ENCODE measurements around the gene ADGRG6. TPM values are rescaled to one million over a fixed set of nuclear protein-coding genes. Genes with fewer than 3 reads are reported as not detected.
"Not testable (repeated sequence)": the region's sequence is repeated elsewhere in the genome, so short reads cannot be mapped to it uniquely, and the experiment has no call there.

Gene ADGRG6
- total and polyA plus RNA-seq, 10 donors = 0.24 to 29.0 (median 15.4) TPM

GRCh38 chr6:142452993-142453392, 151.2 kb downstream of the ADGRG6 start:
- Histone ChIP-seq H3K9me3 (peaks cover 0 to 4% (median 0%) of the 10 kb centered on the region in 8 donors), H3K36me3 (no peaks in the 10 kb centered on the region), H3K4me1 (no peaks in the 10 kb centered on the region), H3K27ac (no peak overlapping the region), H3K27me3 (replicated peaks in 1 of 7) (no peaks in the 10 kb centered on the region), H3K4me3 (no peak overlapping the region)
- WGBS, 5 donors = 71 to 87% (median 76%) methylated on average over 2 of the region's 2 CpGs
- intact Hi-C loops (cut with DNase I; ENCODE audit: low total_unique reads) = no loop called here
- TF ChIP-seq POLR2AphosphoS5 (IDR thresholded peaks at IDR 0.05) (no peak), POLR2A (IDR thresholded peaks at IDR 0.05) (no peak), CTCF (IDR thresholded peaks at IDR 0.05 in 8 of 11, conservative IDR thresholded peaks at IDR 0.05 in 3 of 11) (no peak)
- no peak for DNase-seq

- H3K27me3 ChIP-seq (replicated peaks in 1 of 7); intact Hi-C loops (cut with DNase I; ENCODE audit: low total_unique reads); H3K9me3 ChIP-seq; DNase-seq; H3K27ac ChIP-seq; H3K4me1 ChIP-seq; H3K4me3 ChIP-seq; H3K36me3 ChIP-seq: not testable (repeated sequence)
- WGBS, 5 donors = 58 to 88% (median 76%) methylated on average over 1 of the region's 1 CpG
Measured at GRCh38 chr6:142454196-142454595, 152.4 kb downstream of the ADGRG6 start.

GRCh38 chr6:142454848-142455247, 153.0 kb downstream of the ADGRG6 start:
- 65 to 80% (median 69%) methylated on average over 2 of the region's 2 CpGs for WGBS, 5 donors
- intact Hi-C loops (cut with DNase I; ENCODE audit: low total_unique reads); H3K9me3 ChIP-seq; H3K36me3 ChIP-seq; H3K27ac ChIP-seq; DNase-seq; H3K4me3 ChIP-seq; H3K27me3 ChIP-seq (replicated peaks in 1 of 7); H3K4me1 ChIP-seq: not testable (repeated sequence)

GRCh38 chr6:142455957-142456589, 154.3 kb downstream of the ADGRG6 start:
- H3K27ac ChIP-seq = no peak overlapping the region
- H3K36me3 ChIP-seq = no peaks in the 10 kb centered on the region
- H3K4me1 ChIP-seq = no peaks in the 10 kb centered on the region
- H3K9me3 ChIP-seq = peaks cover 0 to under 1% (median 0%) of the 10 kb centered on the region in 8 donors
- DNase-seq = no peak
- 78 to 89% (median 83%) methylated on average over 8 of the region's 8 CpGs for WGBS, 5 donors
- intact Hi-C loops (cut with DNase I; ENCODE audit: low total_unique reads) = no loop called here
- no peaks in the 10 kb centered on the region for H3K27me3 ChIP-seq (replicated peaks in 1 of 7)
- H3K4me3 ChIP-seq = no peak overlapping the region
- TF ChIP-seq POLR2A (IDR thresholded peaks at IDR 0.05) (no peak), CTCF (IDR thresholded peaks at IDR 0.05 in 8 of 11, conservative IDR thresholded peaks at IDR 0.05 in 3 of 11) (no peak), POLR2AphosphoS5 (IDR thresholded peaks at IDR 0.05) (no peak)

- Histone ChIP-seq H3K27ac (no peak overlapping the region), H3K27me3 (replicated peaks in 1 of 7) (peaks cover 0 to 8% (median 0%) of the 10 kb centered on the region in 7 donors), H3K4me1 (no peaks in the 10 kb centered on the region), H3K4me3 (no peak overlapping the region), H3K36me3 (no peaks in the 10 kb centered on the region), H3K9me3 (peaks cover 0 to 18% (median 8%) of the 10 kb centered on the region in 8 donors)
- intact Hi-C loops (cut with DNase I; ENCODE audit: low total_unique reads) = no loop called here
- WGBS, 5 donors = 89 to 100% (median 94%) methylated on average over 1 of the region's 1 CpG
- no peak for TF ChIP-seq POLR2A (IDR thresholded peaks at IDR 0.05)
- no peak for TF ChIP-seq CTCF (IDR thresholded peaks at IDR 0.05 in 8 of 11, conservative IDR thresholded peaks at IDR 0.05 in 3 of 11)
- no peak for TF ChIP-seq POLR2AphosphoS5 (IDR thresholded peaks at IDR 0.05)
- DNase-seq = no peak
Measured at GRCh38 chr6:142457638-142458406, 156.0 kb downstream of the ADGRG6 start.
